T-cell (primary cell): ENCODE data around the gene SFMBT2. TPM values are rescaled to one million over a fixed set of nuclear protein-coding genes. Genes with fewer than 3 reads are reported as not detected.

Experiments used
- ATAC-seq, 4 experiments: fragments of 200-7000 bp in 3 of 4; fragments of 150-1000 bp in 1 of 4; cut with Tn5 transposase; replicated peaks in 1 of 4; 1 replicate in 3 of 4; 2 replicates in 1 of 4; pipeline ENCODE4 v1.10.0; 2021; ENCODE audit warnings: moderate library complexity in 3 of 4, mild to moderate bottlenecking in 2 of 4, moderate number of reproducible peaks in 1 of 4
- CTCF ChIA-PET, 2 donors: fragments of 300-600 bp; sonication (Branson Sonifier 250); formaldehyde crosslinking; loops; one replicate each; lab custom pipeline; 2022; ENCODE audit warnings: antibody characterized with exemption in 2 of 2; lab: Charles Lee
- POLR2A ChIA-PET, 2 donors: fragments of 300-600 bp; sonication (Branson Sonifier 250); formaldehyde crosslinking; loops; one replicate each; lab custom pipeline; 2022; ENCODE audit warnings: antibody characterized with exemption in 2 of 2; lab: Charles Lee
- DNase-seq, 35 experiments: peaks; one replicate each; pipeline versions ENCODE4 v3.0.0 to v3.0.0-alpha.2; 2013 to 2023
- H3K27ac ChIP-seq: one replicate; pipeline ENCODE4 v1.5.1; 2013; ENCODE audit warnings: low read length
- H3K27me3 ChIP-seq, 2 experiments: replicated peaks in 1 of 2; 1 replicate in 1 of 2; 2 replicates in 1 of 2; pipeline versions ENCODE4 v1.6.1 to v1.7.0; 2013; ENCODE audit warnings: low read length in 1 of 2, mixed read lengths in 1 of 2; ENCODE audit not compliant: control insufficient read depth in 2 of 2, insufficient read depth in 2 of 2; ENCODE audit errors: extremely low read depth in 1 of 2
- H3K36me3 ChIP-seq, 2 donors: 1 replicate in 1 of 2; 2 replicates in 1 of 2; pipeline versions ENCODE4 v1.6.1 to v1.7.0; 2013; ENCODE audit warnings: low read length in 1 of 2; ENCODE audit not compliant: control insufficient read depth in 2 of 2, insufficient read depth in 1 of 2; ENCODE audit errors: extremely low read depth in 1 of 2
- H3K4me1 ChIP-seq, 2 experiments: 1 replicate in 1 of 2; 2 replicates in 1 of 2; pipeline versions ENCODE4 v1.6.1 to v1.7.0; 2013; ENCODE audit warnings: low read length in 2 of 2, mixed read lengths in 1 of 2; ENCODE audit not compliant: insufficient read depth in 2 of 2, control insufficient read depth in 1 of 2; ENCODE audit errors: extremely low read depth in 1 of 2
- H3K4me3 ChIP-seq, 2 donors: 1 replicate in 1 of 2; 2 replicates in 1 of 2; pipeline versions ENCODE4 v1.5.1 to v1.7.0; 2013; ENCODE audit warnings: mild to moderate bottlenecking in 2 of 2, low read length in 1 of 2, moderate library complexity in 1 of 2; ENCODE audit not compliant: control insufficient read depth in 1 of 2; ENCODE audit errors: extremely low read depth in 1 of 2
- H3K9me3 ChIP-seq: 2 replicates; pipeline ENCODE4 v1.7.0; 2013
- H3K27ac Mint-ChIP-seq, 2 donors: one replicate each; pipeline ENCODE4 v1.8.0; 2020 to 2021; ENCODE audit warnings: mild to moderate bottlenecking in 2 of 2, mixed read lengths in 2 of 2
- H3K27me3 Mint-ChIP-seq, 2 donors: one replicate each; pipeline ENCODE4 v1.8.0; 2021 to 2022; ENCODE audit warnings: mixed read lengths in 2 of 2
- H3K36me3 Mint-ChIP-seq: one replicate; pipeline ENCODE4 v1.8.0; 2021; ENCODE audit warnings: mixed read lengths
- H3K4me1 Mint-ChIP-seq, 3 donors: one replicate each; pipeline ENCODE4 v1.8.0; 2020 to 2022; ENCODE audit warnings: mixed read lengths in 3 of 3, mild to moderate bottlenecking in 1 of 3
- H3K4me3 Mint-ChIP-seq, 3 donors: one replicate each; pipeline ENCODE4 v1.8.0; 2020 to 2022; ENCODE audit warnings: mild to moderate bottlenecking in 3 of 3, mixed read lengths in 3 of 3, moderate library complexity in 3 of 3
- H3K9me3 Mint-ChIP-seq, 3 donors: one replicate each; pipeline ENCODE4 v1.8.0; 2020 to 2022; ENCODE audit warnings: mixed read lengths in 3 of 3
- WGBS: methylation state at CpG from one replicate; pipeline ENCODE4 v1.1.5; 2013; ENCODE audit warnings: missing lambda C conversion rate; ENCODE audit not compliant: insufficient coverage; 5-methylcytosine and 5-hydroxymethylcytosine counted together
- total RNA-seq, 35 experiments: library from RNA in 6 of 35; stranded (reverse) in 6 of 35; fragments of 120-200 nt in 1 of 35; gene quantifications; one replicate each; pipeline versions ENCODE4 v1.2.1 to v1.2.4 and lab custom pipeline; 2013 to 2026

SFMBT2 gene
- total RNA-seq, 5 donors from 2014 or later (not counting 1 experiment from before 2014, with no cell fraction given), result 32.7 to 38.3 (median 36.8) TPM

DNA sequence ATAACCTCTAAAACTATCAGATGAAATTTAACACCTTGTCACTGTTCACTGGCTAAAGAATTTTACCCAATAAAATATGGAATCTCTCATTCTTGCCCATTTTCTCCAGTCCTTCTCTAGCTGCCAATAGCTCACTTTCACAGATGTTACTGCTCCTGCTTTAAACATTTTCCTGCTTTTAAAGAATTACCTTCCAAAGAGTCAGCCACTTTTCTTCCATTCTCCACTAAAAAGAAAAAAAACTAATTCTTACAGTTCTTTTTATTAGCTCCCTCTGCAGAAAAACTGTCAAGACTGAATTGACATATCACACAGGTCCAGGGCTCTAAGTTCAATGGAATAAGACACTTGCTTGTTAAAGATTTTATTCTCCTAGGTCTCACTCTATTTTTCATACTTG, 114.8 kb downstream of the SFMBT2 start:
- Mint-ChIP-seq H3K4me3 (no peak overlapping the region), H3K27me3 (no peaks in the 10 kb centered on the region), H3K4me1 (peaks cover 62 to 85% (median 85%) of the 10 kb centered on the region in 3 donors), H3K27ac (peak overlapping the region; percentile 13), H3K36me3 (peaks cover 39% of the 10 kb centered on the region), H3K9me3 (no peaks in the 10 kb centered on the region)
- ChIA-PET POLR2A (no interaction called here), CTCF (no interaction called here)
- Histone ChIP-seq H3K36me3 (no peaks in the 10 kb centered on the region), H3K27me3 (no peaks in the 10 kb centered on the region), H3K4me1 (peaks cover 0 to 22% of the 10 kb centered on the region in 2 experiments), H3K9me3 (no peaks in the 10 kb centered on the region), H3K27ac (no peak overlapping the region), H3K4me3 (no peak overlapping the region)
- ATAC-seq, result no peak
- DNase-seq, result no peak

DNA sequence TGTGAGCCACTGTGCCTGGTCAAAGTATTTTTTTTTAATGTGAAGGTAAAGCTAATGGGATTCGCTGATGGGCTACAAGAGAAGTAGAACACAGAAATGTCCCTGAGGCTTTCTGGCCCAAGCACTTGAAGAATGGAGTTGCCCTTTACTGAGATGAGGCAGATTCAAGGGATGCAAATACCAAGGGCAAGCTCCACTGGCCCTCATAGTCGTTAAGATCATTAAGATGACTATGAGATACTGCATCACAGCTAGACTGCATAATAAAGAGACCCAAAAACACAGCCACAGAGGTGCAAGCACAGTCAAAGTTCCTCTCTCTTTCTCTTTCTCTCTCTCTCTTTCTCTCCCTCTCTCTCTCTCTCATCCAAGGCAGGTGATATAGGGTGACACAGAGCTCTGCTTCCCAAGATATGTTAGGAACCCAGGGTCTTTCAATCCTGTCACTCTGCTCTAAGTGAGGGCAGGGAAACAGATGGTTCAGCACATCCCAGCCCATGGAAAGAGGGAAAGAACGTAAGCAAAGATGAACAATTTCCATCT, 117.4 kb downstream of the SFMBT2 start:
- no peak for ATAC-seq
- ChIA-PET CTCF (no interaction called here), POLR2A (interaction anchor here in 1 of 2 donors (0.5 to 1.0 kb wide), 2 partner anchors 47 to 117 kb away, joined by 3 read pairs; no protein-coding TSS in a partner anchor)
- peaks cover 53 to 83% (median 77%) of the 10 kb centered on the region in 3 donors for H3K4me1 Mint-ChIP-seq
- H3K36me3 Mint-ChIP-seq, result peaks cover 30% of the 10 kb centered on the region
- no peaks in the 10 kb centered on the region for H3K36me3 ChIP-seq
- no peak for DNase-seq
- no peaks in the 10 kb centered on the region for H3K9me3 ChIP-seq
- no peaks in the 10 kb centered on the region for H3K9me3 Mint-ChIP-seq
- no peak overlapping the region for H3K4me3 ChIP-seq
- H3K27me3 Mint-ChIP-seq, result no peaks in the 10 kb centered on the region
- no peak overlapping the region for H3K4me3 Mint-ChIP-seq
- no peak overlapping the region for H3K27ac ChIP-seq
- no peaks in the 10 kb centered on the region for H3K27me3 ChIP-seq
- WGBS, result 83% methylated on average over 2 of the region's 3 CpGs
- H3K27ac Mint-ChIP-seq, result no peak overlapping the region
- peaks cover 0 to 20% of the 10 kb centered on the region in 2 experiments for H3K4me1 ChIP-seq

DNA sequence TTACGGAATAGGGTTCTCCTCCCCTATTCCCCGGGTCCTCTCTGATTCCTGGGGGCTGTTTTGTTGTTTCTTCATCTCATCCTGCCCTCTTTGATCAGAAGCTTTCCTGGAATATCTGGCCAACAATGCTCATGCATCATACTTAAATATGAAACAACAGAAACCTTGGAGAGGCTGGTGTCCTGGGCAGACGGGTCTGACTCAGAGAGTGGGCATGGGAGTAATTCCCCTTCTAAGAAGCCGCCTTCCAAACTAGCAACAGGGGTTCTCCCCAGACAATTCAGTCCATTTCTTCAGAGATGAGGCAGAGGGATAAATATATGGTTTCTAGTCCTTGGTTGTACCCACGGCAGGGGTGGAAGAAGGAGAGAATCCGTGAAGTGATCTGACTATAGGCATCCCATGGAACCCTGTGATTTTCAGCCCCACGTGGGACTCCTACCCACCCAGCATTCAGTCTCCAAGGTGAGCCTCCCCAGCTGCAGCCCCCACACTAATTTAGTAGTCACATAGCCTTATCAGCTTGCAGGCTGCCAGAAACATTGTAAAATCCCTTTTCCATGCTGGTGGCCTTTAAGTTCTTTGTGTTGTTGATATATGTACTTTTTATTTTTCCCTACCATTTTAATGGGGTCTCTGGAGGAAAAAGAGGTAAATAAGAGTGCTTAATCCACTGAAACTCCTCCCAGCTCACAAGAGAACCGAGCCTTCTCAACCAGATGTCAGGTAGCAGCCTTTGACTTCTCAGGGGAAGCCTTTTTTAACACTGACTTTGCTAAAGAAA, 119.2 kb downstream of the SFMBT2 start:
- Histone ChIP-seq H3K36me3 (no peaks in the 10 kb centered on the region), H3K27ac (no peak overlapping the region), H3K27me3 (no peaks in the 10 kb centered on the region), H3K9me3 (no peaks in the 10 kb centered on the region), H3K4me1 (peaks cover 0 to 3% of the 10 kb centered on the region in 2 experiments), H3K4me3 (no peak overlapping the region)
- no peaks in the 10 kb centered on the region for H3K9me3 Mint-ChIP-seq
- ChIA-PET POLR2A (interaction anchor here in 1 of 2 donors (0.6 kb wide), 1 partner anchor 575 kb away, joined by 3 read pairs; no protein-coding TSS in a partner anchor), CTCF (no interaction called here)
- peak overlapping the region; percentile 17 to 34 for H3K27ac Mint-ChIP-seq
- no peaks in the 10 kb centered on the region for H3K27me3 Mint-ChIP-seq
- peaks cover 19% of the 10 kb centered on the region for H3K36me3 Mint-ChIP-seq
- H3K4me1 Mint-ChIP-seq, result peaks cover 39 to 73% (median 67%) of the 10 kb centered on the region in 3 donors
- 100% methylated on average over 2 of the region's 8 CpGs for WGBS
- DNase-seq (no peak), ATAC-seq (no peak)
- H3K4me3 Mint-ChIP-seq, result no peak overlapping the region

DNA sequence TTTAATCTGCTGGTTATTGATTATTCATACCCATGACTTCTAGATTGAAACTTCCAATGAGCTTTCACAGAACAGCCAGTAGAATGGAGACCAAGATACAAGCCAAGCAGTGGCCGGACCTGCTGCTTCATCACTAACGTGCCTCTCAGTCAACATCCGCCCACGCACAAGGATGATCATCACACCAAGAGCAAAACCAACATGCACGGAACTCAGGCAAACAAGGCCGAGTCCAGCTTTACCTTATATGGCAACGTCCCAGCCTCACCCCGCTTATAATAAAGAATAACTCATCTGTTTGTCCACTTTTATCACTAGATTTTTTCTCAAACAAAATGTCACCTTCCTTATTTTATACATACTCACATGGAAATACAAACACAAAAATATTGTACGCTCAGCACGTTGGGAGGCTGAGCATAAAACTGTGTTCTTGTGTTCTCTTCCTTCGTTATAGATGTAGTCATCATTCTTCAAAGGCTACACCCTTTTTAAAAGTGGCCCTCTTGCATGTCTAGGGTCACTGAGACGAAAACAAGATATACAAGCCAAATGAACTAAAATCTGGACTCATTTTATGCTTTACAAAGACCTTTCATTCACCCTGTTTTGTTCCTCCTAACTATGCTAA, 122.7 kb downstream of the SFMBT2 start:
- Histone ChIP-seq H3K27me3 (no peaks in the 10 kb centered on the region), H3K9me3 (no peaks in the 10 kb centered on the region), H3K27ac (no peak overlapping the region), H3K4me1 (no peaks in the 10 kb centered on the region), H3K4me3 (no peak overlapping the region), H3K36me3 (peaks cover 0 to 4% of the 10 kb centered on the region in 2 donors)
- no peak for DNase-seq
- WGBS, result 92% methylated on average over 9 of the region's 12 CpGs
- ChIA-PET CTCF (interaction anchor here in 1 of 2 donors (0.5 to 0.6 kb wide), 2 partner anchors 197 to 284 kb away, joined by 3 read pairs; no protein-coding TSS in a partner anchor), POLR2A (no interaction called here)
- H3K36me3 Mint-ChIP-seq, result peaks cover 30% of the 10 kb centered on the region
- no peaks in the 10 kb centered on the region for H3K9me3 Mint-ChIP-seq
- no peak overlapping the region for H3K27ac Mint-ChIP-seq
- peaks cover 28 to 52% (median 51%) of the 10 kb centered on the region in 3 donors for H3K4me1 Mint-ChIP-seq
- H3K27me3 Mint-ChIP-seq, result no peaks in the 10 kb centered on the region
- ATAC-seq, result peak in 1 of 4 experiments; percentile 29
- no peak overlapping the region for H3K4me3 Mint-ChIP-seq

DNA sequence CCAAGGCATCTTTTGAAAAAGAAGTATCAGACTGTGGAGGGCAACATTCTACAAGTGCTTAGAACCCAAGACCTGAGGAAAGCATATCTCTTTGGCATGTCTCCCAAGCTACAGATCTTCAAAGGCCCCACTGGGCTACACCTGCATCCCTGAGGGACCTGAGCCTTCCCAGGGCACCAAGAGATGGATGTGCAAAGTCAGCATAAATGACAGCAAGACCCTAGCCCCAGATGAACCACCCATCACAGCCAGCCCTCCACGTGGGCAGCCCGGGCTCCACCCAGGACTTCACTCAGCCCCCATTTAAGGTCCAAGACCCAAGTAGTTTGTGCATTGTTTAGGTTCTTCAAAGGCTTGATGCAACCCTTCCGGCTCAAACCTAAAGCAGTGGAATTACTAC, 123.5 kb downstream of the SFMBT2 start:
- 100% methylated on average over 1 of the region's 3 CpGs for WGBS
- Histone ChIP-seq H3K36me3 (peaks cover 0 to 4% of the 10 kb centered on the region in 2 donors), H3K4me1 (no peaks in the 10 kb centered on the region), H3K27ac (no peak overlapping the region), H3K27me3 (no peaks in the 10 kb centered on the region), H3K9me3 (no peaks in the 10 kb centered on the region), H3K4me3 (no peak overlapping the region)
- Mint-ChIP-seq H3K4me1 (peaks cover 29 to 50% (median 49%) of the 10 kb centered on the region in 3 donors), H3K4me3 (no peak overlapping the region), H3K27ac (no peak overlapping the region), H3K27me3 (no peaks in the 10 kb centered on the region), H3K9me3 (no peaks in the 10 kb centered on the region), H3K36me3 (peaks cover 32% of the 10 kb centered on the region)
- no peak for DNase-seq
- ChIA-PET CTCF (no interaction called here), POLR2A (no interaction called here)
- no peak for ATAC-seq

DNA sequence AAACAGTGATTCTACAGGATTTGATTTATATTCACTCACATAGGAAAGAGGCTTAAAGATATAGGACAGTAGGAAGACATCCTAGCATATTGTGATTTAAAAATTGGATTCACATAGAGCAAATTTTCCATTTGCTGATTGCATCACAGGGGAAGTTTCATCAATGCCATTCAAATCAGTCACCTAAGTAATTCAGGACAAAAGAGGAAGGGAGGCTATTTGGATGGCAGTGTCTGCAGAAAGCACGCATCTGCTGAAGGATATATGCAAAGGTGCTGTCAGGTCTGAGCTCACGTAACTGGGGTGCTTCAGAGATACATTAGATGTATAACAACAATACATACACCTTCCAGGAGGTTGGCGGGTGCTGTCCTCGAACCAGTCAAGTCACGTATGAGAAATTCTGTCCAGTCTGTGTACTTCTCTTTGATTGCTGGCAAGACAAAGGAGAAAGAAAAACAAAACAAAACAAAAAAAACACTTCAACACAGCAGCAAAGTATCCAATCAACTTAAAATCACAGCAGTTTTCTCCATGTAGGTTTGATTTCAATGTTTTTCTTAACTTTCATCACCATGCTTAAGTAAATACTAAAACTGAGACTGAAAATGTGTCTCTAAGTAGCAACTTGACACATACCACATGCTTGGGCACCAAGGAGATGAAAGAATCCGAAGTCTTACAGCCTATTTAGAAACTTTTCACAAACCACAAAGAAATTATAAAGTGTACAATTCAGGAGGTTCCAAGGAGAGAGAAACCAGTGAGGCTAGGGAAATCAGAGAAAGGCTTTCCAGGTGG, 125.1 kb downstream of the SFMBT2 start:
- CTCF ChIA-PET, result no interaction called here
- ATAC-seq (no peak), DNase-seq (no peak)
- no peaks in the 10 kb centered on the region for H3K27me3 Mint-ChIP-seq
- H3K4me1 Mint-ChIP-seq, result peaks cover 36 to 47% (median 42%) of the 10 kb centered on the region in 3 donors
- WGBS, result no CpG with 5 or more reads among the region's 6 CpGs
- H3K36me3 ChIP-seq, result peaks cover 0 to 4% of the 10 kb centered on the region in 2 donors
- peaks cover 31% of the 10 kb centered on the region for H3K36me3 Mint-ChIP-seq
- no peak overlapping the region for H3K27ac ChIP-seq
- H3K27ac Mint-ChIP-seq, result peak overlapping the region in 1 of 2 donors; percentile 45
- H3K9me3 ChIP-seq, result no peaks in the 10 kb centered on the region
- H3K9me3 Mint-ChIP-seq, result no peaks in the 10 kb centered on the region
- no peak overlapping the region for H3K4me3 Mint-ChIP-seq
- POLR2A ChIA-PET, result no interaction called here
- H3K27me3 ChIP-seq, result no peaks in the 10 kb centered on the region
- H3K4me1 ChIP-seq, result no peaks in the 10 kb centered on the region
- H3K4me3 ChIP-seq, result no peak overlapping the region
